Measurements from ENCODE around the gene FSTL4. TPM values are rescaled to one million over a fixed set of nuclear protein-coding genes. Genes with fewer than 3 reads are reported as not detected.

Gene FSTL4
- polyA plus RNA-seq, 1 of the 3 experiments (the other 2 are of a cell fraction), result not detected

GRCh38 chr5:133611357-133612248 is 738 bp downstream of the FSTL4 start:
- Histone ChIP-seq H2AFZ (ENCODE audit: low read depth) (no peak overlapping the region), H3F3A (replicated peaks; ENCODE audit: insufficient read depth) (no peaks in the 10 kb centered on the region), H3K9ac (no peak overlapping the region), H3K36me3 (replicated peaks in 1 of 2; ENCODE audit: control insufficient read depth in 1 of 2, insufficient read depth in 2 of 2, low read length in 1 of 2) (no peaks in the 10 kb centered on the region), H3K4me2 (peak overlapping the region; percentile 37; the same call in 1 of the 2 replicates), H3K27me3 (ENCODE audit: insufficient read depth) (peaks cover 37% of the 10 kb centered on the region), H3K9me2 (no peaks in the 10 kb centered on the region), H3K4me3 (ENCODE audit: low read depth in 2 of 2, low read length in 1 of 2) (peak overlapping the region; percentile 26 to 35; a peak in 3 of 4 replicates), H4K20me1 (ENCODE audit: insufficient read depth) (no peaks in the 10 kb centered on the region), H3K27ac (ENCODE audit: low read depth in 2 of 2, low read length in 1 of 2) (no peak overlapping the region), H3K79me2 (ENCODE audit: insufficient read depth) (no peaks in the 10 kb centered on the region), H3K4me1 (ENCODE audit: control insufficient read depth in 1 of 2, insufficient read depth in 2 of 2, low read depth in 1 of 2, low read length in 1 of 2) (peaks cover 0 to 25% of the 10 kb centered on the region in 2 experiments; a peak in 2 of 4 replicates), H3K9me3 (no peaks in the 10 kb centered on the region)
- ChIA-PET CTCF (interaction anchor here (0.7 to 9.1 kb wide), 26 partner anchors 8 to 501 kb away, joined by 3 to 97 read pairs (median 4); no protein-coding TSS in a partner anchor), POLR2A (no interaction called here)
- TF ChIP-seq NFIC (IDR thresholded peaks at IDR 0.05; ENCODE audit: borderline replicate concordance) (no peak), EZH2phosphoT487 (IDR thresholded peaks at IDR 0.05; ENCODE audit: borderline replicate concordance, low read depth) (0 out of 2 replicates have a peak, but pooled peaks have one; percentile 53)
- peak; percentile 73 for DNase-seq
- 0% methylated on average over 3 of the region's 91 CpGs for WGBS (ENCODE audit: low lambda C conversion rate)

- H3K27ac ChIP-seq (ENCODE audit: low read depth in 2 of 2, low read length in 1 of 2), result no peak overlapping the region
- TF ChIP-seq MAX (IDR thresholded peaks at IDR 0.05; ENCODE audit: low read depth), result no peak
- TF ChIP-seq SMC3 (IDR thresholded peaks at IDR 0.05; ENCODE audit: low read depth, low read length), result peak; percentile 51
- no peak for TF ChIP-seq TAF1 (IDR thresholded peaks at IDR 0.05; ENCODE audit: borderline replicate concordance, low read depth, low read length)
- peak; percentile 71 for TF ChIP-seq RAD21 (IDR thresholded peaks at IDR 0.05; ENCODE audit: low read length)
- TF ChIP-seq REST (IDR thresholded peaks at IDR 0.05; ENCODE audit: low read depth, low read length), result peak; percentile 95
- TF ChIP-seq EZH2phosphoT487 (IDR thresholded peaks at IDR 0.05; ENCODE audit: borderline replicate concordance, low read depth), result no peak
- no peak for TF ChIP-seq MEF2A (IDR thresholded peaks at IDR 0.05; ENCODE audit: borderline replicate concordance, low read depth)
- peak; percentile 51 for TF ChIP-seq PBX3 (IDR thresholded peaks at IDR 0.05)
- no peak for TF ChIP-seq SIN3A (IDR thresholded peaks at IDR 0.05; ENCODE audit: borderline replicate concordance, low read depth, low read length)
- TF ChIP-seq YY1 (IDR thresholded peaks at IDR 0.05; ENCODE audit: low read depth), result no peak
- peak; percentile 45 for TF ChIP-seq CTCF (IDR thresholded peaks at IDR 0.05)
- no peak for TF ChIP-seq RXRA (IDR thresholded peaks at IDR 0.05; ENCODE audit: borderline replicate concordance, low read depth)
- H3K36me3 ChIP-seq (replicated peaks in 1 of 2; ENCODE audit: control insufficient read depth in 1 of 2, insufficient read depth in 2 of 2, low read length in 1 of 2), result no peaks in the 10 kb centered on the region
- no peaks in the 10 kb centered on the region for H3F3A ChIP-seq (replicated peaks; ENCODE audit: insufficient read depth)
- peak overlapping the region; percentile 37; the same call in 1 of the 2 replicates for H3K4me2 ChIP-seq
- H3K9me3 ChIP-seq, result no peaks in the 10 kb centered on the region
- ChIA-PET POLR2A (no interaction called here), CTCF (interaction anchor here (0.6 to 9.1 kb wide), 30 partner anchors 9 to 500 kb away, joined by 3 to 97 read pairs (median 4); no protein-coding TSS in a partner anchor)
- H3K9ac ChIP-seq, result no peak overlapping the region
- peaks cover 0 to 29% of the 10 kb centered on the region in 2 experiments; a peak in 2 of 4 replicates for H3K4me1 ChIP-seq (ENCODE audit: control insufficient read depth in 1 of 2, insufficient read depth in 2 of 2, low read depth in 1 of 2, low read length in 1 of 2)
- WGBS (ENCODE audit: low lambda C conversion rate), result 52% methylated on average over 13 of the region's 57 CpGs
- H3K4me3 ChIP-seq (ENCODE audit: low read depth in 2 of 2, low read length in 1 of 2), result peak overlapping the region; percentile 26 to 35; a peak in 3 of 4 replicates
- H3K27me3 ChIP-seq (ENCODE audit: insufficient read depth), result peaks cover 37% of the 10 kb centered on the region
- H4K20me1 ChIP-seq (ENCODE audit: insufficient read depth), result no peaks in the 10 kb centered on the region
- no peak overlapping the region for H2AFZ ChIP-seq (ENCODE audit: low read depth)
- H3K9me2 ChIP-seq, result no peaks in the 10 kb centered on the region
- no peaks in the 10 kb centered on the region for H3K79me2 ChIP-seq (ENCODE audit: insufficient read depth)
- peak; percentile 87 for DNase-seq
Measured at GRCh38 chr5:133610489-133611356, 1.6 kb downstream of the FSTL4 start.

All from SK-N-SH (cell line).